MM.1S (cell line): Measurements from ENCODE around the gene IRGQ.

Experiments used
- DNase-seq: peaks from one replicate; pipeline ENCODE4 v3.0.0-alpha.2; 2015
- H2AFZ ChIP-seq: fragments of 300-600 bp; sonication (generic); 2 replicates; pipeline ENCODE4 v1.6.0; 2016; ENCODE audit warnings: antibody characterized with exemption, low read length
- H3F3A ChIP-seq: fragments of 300-600 bp; sonication (generic); 2 replicates; pipeline ENCODE4 v1.6.1; 2016; ENCODE audit warnings: mild to moderate bottlenecking, antibody characterized with exemption, low read length, moderate library complexity, mixed read lengths; ENCODE audit not compliant: insufficient read depth
- H3K27ac ChIP-seq: fragments of 300-600 bp; sonication (generic); 2 replicates; pipeline ENCODE4 v1.5.1; 2016; ENCODE audit warnings: mild to moderate bottlenecking, low read length
- H3K27me3 ChIP-seq: fragments of 300-600 bp; sonication (generic); replicated peaks from 2 replicates; pipeline ENCODE4 v1.6.0; 2016; ENCODE audit warnings: low read length; ENCODE audit not compliant: insufficient read depth
- H3K36me3 ChIP-seq: fragments of 300-600 bp; sonication (generic); replicated peaks from 2 replicates; pipeline ENCODE4 v1.6.1; 2016; ENCODE audit warnings: mild to moderate bottlenecking, low read length, mixed read lengths; ENCODE audit not compliant: insufficient read depth
- H3K4me1 ChIP-seq: fragments of 300-600 bp; sonication (generic); 2 replicates; pipeline ENCODE4 v1.6.1; 2016; ENCODE audit warnings: low read length, mixed read lengths
- H3K4me2 ChIP-seq: fragments of 300-600 bp; sonication (generic); 2 replicates; pipeline ENCODE4 v1.6.0; 2016; ENCODE audit warnings: low read depth, low read length
- H3K4me3 ChIP-seq: fragments of 300-600 bp; sonication (generic); 2 replicates; pipeline ENCODE4 v1.5.1; 2016; ENCODE audit warnings: low read length, mixed read lengths
- H3K79me2 ChIP-seq: fragments of 300-600 bp; sonication (generic); 2 replicates; pipeline ENCODE4 v1.6.1; 2016; ENCODE audit warnings: mixed run types, low read length, mixed read lengths
- H3K9ac ChIP-seq: fragments of 300-600 bp; sonication (generic); 2 replicates; pipeline ENCODE4 v1.6.1; 2016; ENCODE audit warnings: low read length, mixed read lengths
- H3K9me2 ChIP-seq: fragments of 300-600 bp; sonication (generic); replicated peaks from 2 replicates; pipeline ENCODE4 v1.6.1; 2016; ENCODE audit warnings: mild to moderate bottlenecking, low read length, mixed read lengths; ENCODE audit not compliant: insufficient read depth
- H3K9me3 ChIP-seq: fragments of 300-600 bp; sonication (generic); replicated peaks from 2 replicates; pipeline ENCODE4 v1.6.1; 2016; ENCODE audit warnings: mild to moderate bottlenecking, low read length, mixed read lengths; ENCODE audit not compliant: insufficient read depth
- H4K20me1 ChIP-seq: fragments of 300-600 bp; sonication (generic); 2 replicates; pipeline ENCODE4 v1.6.1; 2016; ENCODE audit warnings: mild to moderate bottlenecking, low read length, moderate library complexity, mixed read lengths; ENCODE audit not compliant: insufficient read depth
- EZH2 ChIP-seq: fragments of 300-600 bp; sonication (generic); optimal IDR thresholded peaks from 2 replicates; pipeline ENCODE3; 2017; ENCODE audit warnings: low read depth, mild to moderate bottlenecking, antibody characterized with exemption, low read length, mixed read lengths
- EZH2phosphoT487 ChIP-seq: fragments of 300-600 bp; sonication (generic); IDR thresholded peaks from 2 replicates; pipeline ENCODE4 v1.6.1; 2018; ENCODE audit warnings: antibody characterized with exemption, low read length
- TF ChIP-seq, protein P1 (sequence below): fragments of 300-600 bp; sonication (generic); IDR thresholded peaks from 2 replicates; pipeline ENCODE4 v1.5.1; 2016; ENCODE audit warnings: antibody characterized with exemption, low read length, mixed read lengths

The IRGQ gene

DNA sequence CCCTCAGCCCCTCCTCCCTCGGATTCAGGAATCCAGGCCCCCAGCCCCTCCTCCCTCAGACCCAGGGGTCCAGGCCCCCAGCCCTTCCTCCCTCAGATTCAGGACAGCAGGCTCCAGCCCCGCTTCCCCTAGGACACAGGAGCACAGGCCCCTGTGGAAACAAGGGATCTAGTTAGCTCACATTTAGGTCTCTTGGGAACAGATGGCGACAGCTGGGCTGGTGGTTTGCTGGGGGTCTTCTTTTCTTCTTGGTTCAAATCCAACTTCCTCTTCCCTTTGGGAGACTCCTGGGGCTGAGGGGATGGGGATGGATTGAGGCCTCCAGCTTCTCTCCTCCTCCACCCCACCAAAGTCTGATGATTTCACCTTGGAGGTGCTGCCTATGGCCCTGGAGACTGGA, 43.3 kb downstream of the IRGQ start:
- DNase-seq = no peak
- Histone ChIP-seq H2AFZ (no peak overlapping the region), H3K27me3 (no peaks in the 10 kb centered on the region), H3K9me2 (no peaks in the 10 kb centered on the region), H3K4me1 (no peaks in the 10 kb centered on the region), H3K79me2 (no peaks in the 10 kb centered on the region), H3K4me3 (no peak overlapping the region), H3F3A (no peaks in the 10 kb centered on the region), H4K20me1 (no peaks in the 10 kb centered on the region), H3K9me3 (no peaks in the 10 kb centered on the region), H3K4me2 (no peak overlapping the region), H3K27ac (no peak overlapping the region), H3K9ac (no peak overlapping the region), H3K36me3 (no peaks in the 10 kb centered on the region)
- TF ChIP-seq EZH2phosphoT487 = no peak
- TF ChIP-seq EZH2 = no peak
- TF ChIP-seq, protein P1, sequence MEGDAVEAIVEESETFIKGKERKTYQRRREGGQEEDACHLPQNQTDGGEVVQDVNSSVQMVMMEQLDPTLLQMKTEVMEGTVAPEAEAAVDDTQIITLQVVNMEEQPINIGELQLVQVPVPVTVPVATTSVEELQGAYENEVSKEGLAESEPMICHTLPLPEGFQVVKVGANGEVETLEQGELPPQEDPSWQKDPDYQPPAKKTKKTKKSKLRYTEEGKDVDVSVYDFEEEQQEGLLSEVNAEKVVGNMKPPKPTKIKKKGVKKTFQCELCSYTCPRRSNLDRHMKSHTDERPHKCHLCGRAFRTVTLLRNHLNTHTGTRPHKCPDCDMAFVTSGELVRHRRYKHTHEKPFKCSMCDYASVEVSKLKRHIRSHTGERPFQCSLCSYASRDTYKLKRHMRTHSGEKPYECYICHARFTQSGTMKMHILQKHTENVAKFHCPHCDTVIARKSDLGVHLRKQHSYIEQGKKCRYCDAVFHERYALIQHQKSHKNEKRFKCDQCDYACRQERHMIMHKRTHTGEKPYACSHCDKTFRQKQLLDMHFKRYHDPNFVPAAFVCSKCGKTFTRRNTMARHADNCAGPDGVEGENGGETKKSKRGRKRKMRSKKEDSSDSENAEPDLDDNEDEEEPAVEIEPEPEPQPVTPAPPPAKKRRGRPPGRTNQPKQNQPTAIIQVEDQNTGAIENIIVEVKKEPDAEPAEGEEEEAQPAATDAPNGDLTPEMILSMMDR = no peak

DNA sequence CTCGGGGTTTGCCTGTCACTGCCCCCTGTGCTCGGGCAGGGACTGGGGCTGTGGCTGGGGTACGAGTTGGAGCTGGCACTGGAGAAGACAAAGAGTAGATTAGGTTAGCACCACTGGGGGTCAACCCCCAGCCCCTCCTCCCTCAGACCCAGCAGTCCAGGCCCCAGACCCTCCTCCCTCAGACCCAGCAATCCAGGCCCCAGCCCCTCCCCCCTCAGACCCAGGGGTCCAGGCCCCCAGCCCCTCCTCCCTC, 43.8 kb downstream of the IRGQ start:
- no peaks in the 10 kb centered on the region for H3K36me3 ChIP-seq
- H3K27ac ChIP-seq = no peak overlapping the region
- H3K27me3 ChIP-seq = no peaks in the 10 kb centered on the region
- no peak overlapping the region for H3K4me3 ChIP-seq
- no peak overlapping the region for H3K4me2 ChIP-seq
- no peaks in the 10 kb centered on the region for H3F3A ChIP-seq
- H3K9me3 ChIP-seq = no peaks in the 10 kb centered on the region
- DNase-seq = no peak
- H3K9me2 ChIP-seq = no peaks in the 10 kb centered on the region
- no peak overlapping the region for H3K9ac ChIP-seq
- no peaks in the 10 kb centered on the region for H3K4me1 ChIP-seq
- no peaks in the 10 kb centered on the region for H3K79me2 ChIP-seq
- TF ChIP-seq EZH2 (no peak), EZH2phosphoT487 (no peak)
- TF ChIP-seq, protein P1 = no peak
- H2AFZ ChIP-seq = no peak overlapping the region
- H4K20me1 ChIP-seq = no peaks in the 10 kb centered on the region

DNA sequence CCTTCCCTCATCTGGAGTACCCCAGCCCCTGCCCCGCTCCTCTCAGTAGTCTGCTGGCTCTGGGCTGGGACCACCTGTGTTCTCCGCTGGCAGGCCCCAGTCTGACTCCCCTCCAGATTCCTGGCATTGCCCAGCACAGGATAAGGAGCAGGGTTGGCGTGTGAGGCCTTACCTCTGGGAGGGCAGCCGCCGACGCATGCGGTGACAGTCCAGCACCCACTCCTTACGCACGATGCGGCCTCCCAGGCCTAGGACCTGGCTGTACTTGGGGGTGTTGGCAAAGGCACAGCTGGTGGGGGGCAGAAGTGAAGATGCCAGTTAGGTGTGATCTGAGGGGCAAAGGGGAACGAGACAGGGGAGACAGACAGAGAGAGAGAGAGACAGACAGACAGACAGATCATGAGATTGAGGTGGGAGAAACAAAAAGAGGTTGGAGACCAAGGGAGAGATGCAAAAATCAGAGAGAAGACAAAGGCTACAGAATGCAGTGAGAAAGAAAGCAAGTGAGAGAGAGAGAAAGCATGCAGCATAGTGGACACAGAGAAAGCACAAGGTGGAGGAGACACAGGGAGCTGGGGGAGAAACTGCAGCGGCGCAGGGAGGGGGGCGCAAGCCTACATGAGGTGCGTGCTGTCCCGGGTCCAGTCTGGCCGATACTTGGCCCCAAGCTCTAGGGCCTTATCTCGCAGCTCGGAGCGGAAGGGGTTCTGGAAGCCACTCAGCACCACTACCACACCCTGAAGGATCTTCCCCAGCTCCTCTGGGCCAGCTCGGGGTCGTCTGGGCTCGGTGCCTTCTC, 44.3 kb downstream of the IRGQ start:
- TF ChIP-seq EZH2 = no peak
- TF ChIP-seq, protein P1 = no peak
- TF ChIP-seq EZH2phosphoT487 = no peak
- Histone ChIP-seq H3K79me2 (no peaks in the 10 kb centered on the region), H3K4me1 (no peaks in the 10 kb centered on the region), H3K4me3 (no peak overlapping the region), H3K9ac (no peak overlapping the region), H4K20me1 (no peaks in the 10 kb centered on the region), H3K4me2 (no peak overlapping the region), H2AFZ (no peak overlapping the region), H3K27me3 (no peaks in the 10 kb centered on the region), H3K36me3 (no peaks in the 10 kb centered on the region), H3F3A (no peaks in the 10 kb centered on the region), H3K9me2 (no peaks in the 10 kb centered on the region), H3K27ac (no peak overlapping the region), H3K9me3 (no peaks in the 10 kb centered on the region)
- DNase-seq = no peak
